HCT116 (cell line): Measurements from ENCODE around the gene TCEAL9. TPM values are rescaled to one million over a fixed set of nuclear protein-coding genes. Genes with fewer than 3 reads are reported as not detected.

ENCODE experiments used
- ATAC-seq: fragments of 200-7000 bp; cut with Tn5 transposase; 2 replicates; pipeline ENCODE4 v1.9.1; 2020; ENCODE audit warnings: mild to moderate bottlenecking, moderate library complexity
- BruUV-seq: library from RNA; stranded (reverse); fragments of 400-500 nt; replicated peaks from 2 replicates; lab custom pipeline; 2021; lab: Mats Ljungman, UMichigan
- CTCF ChIA-PET: fragments of 300-600 bp; sonication (Branson Sonifier 250); formaldehyde crosslinking; loops from one replicate; lab custom pipeline; 2021; ENCODE audit warnings: antibody characterized with exemption; lab: Charles Lee
- POLR2A ChIA-PET: fragments of 300-600, 350-600 bp; sonication (Branson Sonifier 250); formaldehyde crosslinking; loops from one replicate; lab custom pipeline; 2021; ENCODE audit warnings: antibody characterized with exemption; lab: Charles Lee
- RAD21 ChIA-PET, 2 experiments: fragments of 300-600 bp; sonication (Branson Sonifier 250); formaldehyde crosslinking; loops; one replicate each; lab custom pipeline; 2023; ENCODE audit warnings: low total read pairs in 2 of 2; ENCODE audit not compliant: uncharacterized antibody in 2 of 2, unreplicated experiment in 2 of 2, low non-redundant PET in 1 of 2; lab: Charles Lee
- DNase-seq: peaks from one replicate; pipeline ENCODE4 v3.0.0-alpha.2; 2010; ENCODE audit warnings: low read depth, low spot score
- H2AFZ ChIP-seq: fragments of 200-600 bp; shearing (Covaris generic), sonication (generic); 2 replicates; pipeline ENCODE4 v1.6.1; 2017; ENCODE audit warnings: low read depth, mixed run types, mixed read lengths, antibody characterized with exemption, low read length; ENCODE audit not compliant: poor library complexity, severe bottlenecking
- H3K27ac ChIP-seq: 2 replicates; pipeline ENCODE4 v1.5.1; 2012; ENCODE audit warnings: low read depth, low read length
- H3K27me3 ChIP-seq: fragments of 200-600 bp; sonication (generic); 2 replicates; pipeline ENCODE4 v1.6.1; 2016; ENCODE audit warnings: mixed run types, low read length, mixed read lengths; ENCODE audit not compliant: insufficient read depth
- H3K36me3 ChIP-seq, 2 experiments: fragments of 200-500 bp in 1 of 2; fragments of 200-600 bp in 1 of 2; sonication (Bioruptor generic) in 1 of 2; sonication (generic) in 1 of 2; 2 replicates each; pipeline versions ENCODE4 v1.5.1 to v1.6.1; 2014 to 2016; ENCODE audit warnings: low read length in 2 of 2, inconsistent platforms in 1 of 2, mixed read lengths in 1 of 2, mixed run types in 1 of 2; ENCODE audit not compliant: insufficient read depth in 2 of 2, control insufficient read depth in 1 of 2
- H3K4me1 ChIP-seq, 2 experiments: fragments of 200-600 bp in 1 of 2; sonication (generic) in 1 of 2; 2 replicates each; pipeline versions ENCODE4 v1.5.1 to v1.6.1; 2012 to 2017; ENCODE audit warnings: low read length in 2 of 2, inconsistent platforms in 1 of 2, mild to moderate bottlenecking in 1 of 2, mixed read lengths in 1 of 2, mixed run types in 1 of 2, moderate library complexity in 1 of 2; ENCODE audit not compliant: insufficient read depth in 2 of 2, control insufficient read depth in 1 of 2
- H3K4me2 ChIP-seq: fragments of 200-600 bp; sonication (generic); 2 replicates; pipeline ENCODE4 v1.6.1; 2017; ENCODE audit warnings: mixed run types, low read length, mixed read lengths
- H3K4me3 ChIP-seq, 2 experiments: fragments of 200-600 bp in 1 of 2; sonication (generic) in 1 of 2; replicated peaks in 1 of 2; 2 replicates each; pipeline ENCODE4 v1.5.1; 2011 to 2016; ENCODE audit warnings: low read length in 2 of 2, control low read depth in 1 of 2, low read depth in 1 of 2, mild to moderate bottlenecking in 1 of 2, mixed read lengths in 1 of 2, mixed run types in 1 of 2
- H3K79me2 ChIP-seq: fragments of 200-600 bp; sonication (generic); 2 replicates; pipeline ENCODE4 v1.6.1; 2017; ENCODE audit warnings: mild to moderate bottlenecking, mixed run types, low read length, moderate library complexity, mixed read lengths; ENCODE audit not compliant: insufficient read depth
- H3K9ac ChIP-seq: fragments of 200-600 bp; sonication (generic); 2 replicates; pipeline ENCODE4 v1.6.1; 2016; ENCODE audit warnings: low read length, mixed read lengths
- H3K9me2 ChIP-seq: fragments of 200-600 bp; sonication (generic), shearing (Covaris generic); 2 replicates; pipeline ENCODE4 v1.6.1; 2017; ENCODE audit warnings: mixed run types, mild to moderate bottlenecking, moderate library complexity; ENCODE audit not compliant: insufficient read depth
- H3K9me3 ChIP-seq, 2 experiments: fragments of 200-500 bp in 1 of 2; fragments of 200-600 bp in 1 of 2; sonication (Bioruptor generic) in 1 of 2; sonication (generic) in 1 of 2; 2 replicates each; pipeline ENCODE4 v1.6.1; 2014 to 2017; ENCODE audit warnings: low read length in 2 of 2, mixed read lengths in 2 of 2, inconsistent platforms in 1 of 2, low read depth in 1 of 2, mild to moderate bottlenecking in 1 of 2, mixed run types in 1 of 2, moderate library complexity in 1 of 2; ENCODE audit not compliant: control insufficient read depth in 1 of 2, insufficient read depth in 1 of 2
- H4K20me1 ChIP-seq: fragments of 200-600 bp; sonication (generic), shearing (Covaris generic); 2 replicates; pipeline ENCODE4 v1.6.1; 2017; ENCODE audit warnings: mixed run types, mild to moderate bottlenecking, moderate library complexity; ENCODE audit not compliant: insufficient read depth
- CBX3 ChIP-seq: IDR thresholded peaks from 2 replicates; pipeline ENCODE4 v1.6.1; 2012; ENCODE audit warnings: low read depth
- CEBPB ChIP-seq: IDR thresholded peaks from 2 replicates; pipeline ENCODE4 v1.6.1; 2012; ENCODE audit warnings: low read depth
- EGR1 ChIP-seq: IDR thresholded peaks from 2 replicates; pipeline ENCODE4 v1.6.1; 2012; ENCODE audit warnings: low read depth
- ELF1 ChIP-seq: IDR thresholded peaks from 2 replicates; pipeline ENCODE4 v1.6.1; 2012; ENCODE audit warnings: low read depth, borderline replicate concordance
- EZH2 ChIP-seq: fragments of 200-600 bp; sonication (generic); IDR thresholded peaks from 2 replicates; pipeline ENCODE4 v1.6.1; 2017; ENCODE audit warnings: antibody characterized with exemption, mixed run types
- EZH2phosphoT487 ChIP-seq: fragments of 200-600 bp; IDR thresholded peaks from 2 replicates; pipeline ENCODE4 v1.6.1; 2018; ENCODE audit warnings: antibody characterized with exemption, borderline replicate concordance
- JUND ChIP-seq: IDR thresholded peaks from 2 replicates; pipeline ENCODE4 v1.6.1; 2012
- POLR2A ChIP-seq: IDR thresholded peaks from 2 replicates; pipeline ENCODE4 v1.7.0; 2011; ENCODE audit warnings: borderline replicate concordance; ENCODE audit not compliant: insufficient read depth, insufficient read length; ENCODE audit errors: extremely low read depth
- POLR2AphosphoS5 ChIP-seq: IDR thresholded peaks from 2 replicates; pipeline ENCODE4 v1.6.1; 2011; ENCODE audit warnings: mild to moderate bottlenecking, low read depth, low read length, moderate library complexity
- RAD21 ChIP-seq: IDR thresholded peaks from 2 replicates; pipeline ENCODE4 v1.6.1; 2012; ENCODE audit warnings: low read depth, mild to moderate bottlenecking
- SIN3A ChIP-seq: IDR thresholded peaks from 2 replicates; pipeline ENCODE4 v1.6.1; 2012; ENCODE audit warnings: low read depth
- SP1 ChIP-seq: IDR thresholded peaks from 2 replicates; pipeline ENCODE4 v1.6.1; 2012; ENCODE audit warnings: low read depth
- SRF ChIP-seq: IDR thresholded peaks from 2 replicates; pipeline ENCODE4 v1.6.1; 2012; ENCODE audit warnings: low read depth
- TCF7L2 ChIP-seq: IDR thresholded peaks from 2 replicates; pipeline ENCODE4 v1.7.0; 2011; ENCODE audit warnings: borderline replicate concordance, inconsistent platforms; ENCODE audit not compliant: insufficient read depth, insufficient read length; ENCODE audit errors: extremely low read depth
- ZBTB33 ChIP-seq: IDR thresholded peaks from 2 replicates; pipeline ENCODE4 v1.6.1; 2011; ENCODE audit warnings: mild to moderate bottlenecking, low read length, moderate library complexity; ENCODE audit not compliant: insufficient replicate concordance; ENCODE audit errors: extremely low read depth
- ZNF274 ChIP-seq: fragments of 200-500 bp; sonication (Bioruptor generic); IDR thresholded peaks from 2 replicates; pipeline ENCODE4 v1.6.1; 2014; ENCODE audit warnings: mild to moderate bottlenecking, low read depth, low read length, inconsistent platforms
- intact Hi-C: fragments of 100-400 bp; cut with micrococcal nuclease; formaldehyde crosslinking; loops from 2 replicates; pipeline ENCODE4 v1.10.0; 2022
- total RNA-seq: library from RNA; stranded (reverse); gene quantifications from one replicate; pipeline ENCODE4 v1.2.1, GENCODE V29; 2021; ENCODE audit not compliant: unreplicated experiment
- TF ChIP-seq, protein P1 (sequence below): IDR thresholded peaks from 2 replicates; pipeline ENCODE4 v1.6.1; 2012
- TF ChIP-seq, protein P2 (sequence below): IDR thresholded peaks from 2 replicates; pipeline ENCODE4 v1.6.1; 2012; ENCODE audit warnings: low read depth
- TF ChIP-seq, protein P3 (sequence below), 3 experiments: fragments of 200-600 bp in 1 of 3; sonication (generic) in 1 of 3; IDR thresholded peaks in 2 of 3; conservative IDR thresholded peaks in 1 of 3; 2 replicates each; pipeline ENCODE4 v1.5.1; 2012 to 2017; ENCODE audit warnings: low read depth in 2 of 3, low read length in 2 of 3, antibody characterized with exemption in 1 of 3, borderline replicate concordance in 1 of 3, control low read depth in 1 of 3, mild to moderate bottlenecking in 1 of 3, mixed read lengths in 1 of 3, mixed run types in 1 of 3, moderate library complexity in 1 of 3; ENCODE audit not compliant: insufficient read depth in 1 of 3

TCEAL9 gene
- total RNA-seq, 1 experiment from 2014 or later, result 28.8 TPM

GRCh38 chrX:103400931-103401330, 44.6 kb downstream of the TCEAL9 start:
- BruUV-seq, result no TSS peak
- DNase-seq, result no peak
- Histone ChIP-seq H3K4me3 (no peak overlapping the region), H2AFZ (no peak overlapping the region), H4K20me1 (no peaks in the 10 kb centered on the region), H3K27ac (no peak overlapping the region), H3K79me2 (no peaks in the 10 kb centered on the region), H3K36me3 (no peaks in the 10 kb centered on the region), H3K27me3 (no peaks in the 10 kb centered on the region), H3K9me3 (no peaks in the 10 kb centered on the region), H3K9ac (no peak overlapping the region), H3K4me2 (no peak overlapping the region), H3K4me1 (peaks cover 5 to 31% of the 10 kb centered on the region in 2 experiments; a peak in 3 of 4 replicates), H3K9me2 (no peaks in the 10 kb centered on the region)
- no peak for ATAC-seq
- no peak for TF ChIP-seq ELF1
- no peak for TF ChIP-seq EGR1
- TF ChIP-seq, protein P1, sequence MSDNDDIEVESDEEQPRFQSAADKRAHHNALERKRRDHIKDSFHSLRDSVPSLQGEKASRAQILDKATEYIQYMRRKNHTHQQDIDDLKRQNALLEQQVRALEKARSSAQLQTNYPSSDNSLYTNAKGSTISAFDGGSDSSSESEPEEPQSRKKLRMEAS, result no peak
- TF ChIP-seq, protein P2, sequence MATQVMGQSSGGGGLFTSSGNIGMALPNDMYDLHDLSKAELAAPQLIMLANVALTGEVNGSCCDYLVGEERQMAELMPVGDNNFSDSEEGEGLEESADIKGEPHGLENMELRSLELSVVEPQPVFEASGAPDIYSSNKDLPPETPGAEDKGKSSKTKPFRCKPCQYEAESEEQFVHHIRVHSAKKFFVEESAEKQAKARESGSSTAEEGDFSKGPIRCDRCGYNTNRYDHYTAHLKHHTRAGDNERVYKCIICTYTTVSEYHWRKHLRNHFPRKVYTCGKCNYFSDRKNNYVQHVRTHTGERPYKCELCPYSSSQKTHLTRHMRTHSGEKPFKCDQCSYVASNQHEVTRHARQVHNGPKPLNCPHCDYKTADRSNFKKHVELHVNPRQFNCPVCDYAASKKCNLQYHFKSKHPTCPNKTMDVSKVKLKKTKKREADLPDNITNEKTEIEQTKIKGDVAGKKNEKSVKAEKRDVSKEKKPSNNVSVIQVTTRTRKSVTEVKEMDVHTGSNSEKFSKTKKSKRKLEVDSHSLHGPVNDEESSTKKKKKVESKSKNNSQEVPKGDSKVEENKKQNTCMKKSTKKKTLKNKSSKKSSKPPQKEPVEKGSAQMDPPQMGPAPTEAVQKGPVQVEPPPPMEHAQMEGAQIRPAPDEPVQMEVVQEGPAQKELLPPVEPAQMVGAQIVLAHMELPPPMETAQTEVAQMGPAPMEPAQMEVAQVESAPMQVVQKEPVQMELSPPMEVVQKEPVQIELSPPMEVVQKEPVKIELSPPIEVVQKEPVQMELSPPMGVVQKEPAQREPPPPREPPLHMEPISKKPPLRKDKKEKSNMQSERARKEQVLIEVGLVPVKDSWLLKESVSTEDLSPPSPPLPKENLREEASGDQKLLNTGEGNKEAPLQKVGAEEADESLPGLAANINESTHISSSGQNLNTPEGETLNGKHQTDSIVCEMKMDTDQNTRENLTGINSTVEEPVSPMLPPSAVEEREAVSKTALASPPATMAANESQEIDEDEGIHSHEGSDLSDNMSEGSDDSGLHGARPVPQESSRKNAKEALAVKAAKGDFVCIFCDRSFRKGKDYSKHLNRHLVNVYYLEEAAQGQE, result no peak
- TF ChIP-seq SIN3A, result no peak
- TF ChIP-seq EZH2, result no peak
- TF ChIP-seq POLR2A, result no peak
- no peak for TF ChIP-seq ZNF274
- TF ChIP-seq, protein P3, sequence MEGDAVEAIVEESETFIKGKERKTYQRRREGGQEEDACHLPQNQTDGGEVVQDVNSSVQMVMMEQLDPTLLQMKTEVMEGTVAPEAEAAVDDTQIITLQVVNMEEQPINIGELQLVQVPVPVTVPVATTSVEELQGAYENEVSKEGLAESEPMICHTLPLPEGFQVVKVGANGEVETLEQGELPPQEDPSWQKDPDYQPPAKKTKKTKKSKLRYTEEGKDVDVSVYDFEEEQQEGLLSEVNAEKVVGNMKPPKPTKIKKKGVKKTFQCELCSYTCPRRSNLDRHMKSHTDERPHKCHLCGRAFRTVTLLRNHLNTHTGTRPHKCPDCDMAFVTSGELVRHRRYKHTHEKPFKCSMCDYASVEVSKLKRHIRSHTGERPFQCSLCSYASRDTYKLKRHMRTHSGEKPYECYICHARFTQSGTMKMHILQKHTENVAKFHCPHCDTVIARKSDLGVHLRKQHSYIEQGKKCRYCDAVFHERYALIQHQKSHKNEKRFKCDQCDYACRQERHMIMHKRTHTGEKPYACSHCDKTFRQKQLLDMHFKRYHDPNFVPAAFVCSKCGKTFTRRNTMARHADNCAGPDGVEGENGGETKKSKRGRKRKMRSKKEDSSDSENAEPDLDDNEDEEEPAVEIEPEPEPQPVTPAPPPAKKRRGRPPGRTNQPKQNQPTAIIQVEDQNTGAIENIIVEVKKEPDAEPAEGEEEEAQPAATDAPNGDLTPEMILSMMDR (IDR thresholded peaks at IDR 0.05 in 2 of 3, conservative IDR thresholded peaks at IDR 0.05 in 1 of 3; ENCODE audit: borderline replicate concordance in 1 of 3, insufficient read depth in 1 of 3, low read depth in 2 of 3, low read length in 2 of 3), result no peak
- TF ChIP-seq EZH2phosphoT487, result no peak
- no peak for TF ChIP-seq ZBTB33
- TF ChIP-seq CBX3, result no peak
- no peak for TF ChIP-seq SP1
- TF ChIP-seq CEBPB, result no peak
- no peak for TF ChIP-seq RAD21
- TF ChIP-seq POLR2AphosphoS5, result no peak
- no peak for TF ChIP-seq JUND
- TF ChIP-seq SRF, result no peak
- TF ChIP-seq TCF7L2, result no peak
- ChIA-PET CTCF (no interaction called here), POLR2A (no interaction called here), RAD21 (no interaction called here)
- intact Hi-C loops, result no loop called here
